HepG2 (cell line): ENCODE results near the gene SKI. TPM values are rescaled to one million over a fixed set of nuclear protein-coding genes. Genes with fewer than 3 reads are reported as not detected.

ENCODE experiments used
- CBFB ChIP-seq: sonication (generic); formaldehyde crosslinking; IDR thresholded peaks from 2 replicates; pipeline ENCODE4 v1.4.0; 2020; ENCODE audit warnings: missing genetic modification reagents
- DDIT3 ChIP-seq: sonication (generic); formaldehyde crosslinking; IDR thresholded peaks from 2 replicates; pipeline ENCODE4 v1.4.0; 2020; ENCODE audit warnings: mild to moderate bottlenecking, missing genetic modification reagents
- E2F2 ChIP-seq: sonication (generic); formaldehyde crosslinking; IDR thresholded peaks from 2 replicates; pipeline ENCODE4 v1.4.0; 2020; ENCODE audit warnings: missing genetic modification reagents, borderline replicate concordance
- ETS1 ChIP-seq: sonication (generic); formaldehyde crosslinking; IDR thresholded peaks from 2 replicates; pipeline ENCODE4 v1.4.0; 2020; ENCODE audit warnings: missing genetic modification reagents
- HMGA1 ChIP-seq: sonication (generic); formaldehyde crosslinking; conservative IDR thresholded peaks from 2 replicates; pipeline ENCODE4 v1.4.0; 2020; ENCODE audit warnings: missing genetic modification reagents
- MED1 ChIP-seq: sonication (generic); formaldehyde crosslinking; IDR thresholded peaks from 2 replicates; pipeline ENCODE4 v1.4.0; 2020; ENCODE audit warnings: missing genetic modification reagents
- NR1H2 ChIP-seq: sonication (generic); formaldehyde crosslinking; IDR thresholded peaks from 2 replicates; pipeline ENCODE4 v1.8.1; 2022; ENCODE audit warnings: low read depth, missing genetic modification reagents, borderline replicate concordance
- TEAD2 ChIP-seq: sonication (generic); formaldehyde crosslinking; IDR thresholded peaks from 2 replicates; pipeline ENCODE4 v1.9.0; 2021; ENCODE audit warnings: missing genetic modification reagents
- ZNF143 ChIP-seq: sonication (generic); formaldehyde crosslinking; IDR thresholded peaks from 2 replicates; pipeline ENCODE4 v1.4.0; 2020; ENCODE audit warnings: missing genetic modification reagents
- ZNF263 ChIP-seq: sonication (generic); formaldehyde crosslinking; IDR thresholded peaks from 2 replicates; pipeline ENCODE4 v1.4.0; 2020; ENCODE audit warnings: missing genetic modification reagents
- ZNF331 ChIP-seq: sonication (generic); formaldehyde crosslinking; IDR thresholded peaks from 2 replicates; pipeline ENCODE4 v1.4.0; 2020; ENCODE audit warnings: missing genetic modification reagents
- ZNF407 ChIP-seq: sonication (generic); formaldehyde crosslinking; IDR thresholded peaks from one replicate; pipeline ENCODE4 v1.5.1; 2020; ENCODE audit warnings: mild to moderate bottlenecking, missing genetic modification reagents; ENCODE audit errors: not compliant biosample characterization
- ZNF512B ChIP-seq: sonication (generic); formaldehyde crosslinking; IDR thresholded peaks from 2 replicates; pipeline ENCODE4 v1.5.1; 2020; ENCODE audit warnings: missing genetic modification reagents, mild to moderate bottlenecking, borderline replicate concordance
- ZNF552 ChIP-seq: sonication (generic); formaldehyde crosslinking; IDR thresholded peaks from 2 replicates; pipeline ENCODE4 v1.9.0; 2022; ENCODE audit warnings: missing genetic modification reagents, mild to moderate bottlenecking, borderline replicate concordance
- ZNF740 ChIP-seq: sonication (generic); formaldehyde crosslinking; IDR thresholded peaks from 2 replicates; pipeline ENCODE4 v1.4.0; 2020; ENCODE audit warnings: missing genetic modification reagents
- polyA plus RNA-seq, 8 experiments: library from polyadenylated mRNA; depleted of rRNA in 3 of 8; stranded (reverse) in 7 of 8; unstranded in 1 of 8; fragments of >200 nt; fragmentation: Illumina TruSeq in 4 of 8; extraction: Trizol in 4 of 8; gene quantifications; 2 replicates each; pipeline versions ENCODE4 v1.2.1 to v1.2.3, GENCODE V29; 2011 to 2016; ENCODE audit warnings: low read depth in 4 of 8, missing spikeins in 1 of 8, mixed read lengths in 1 of 8; ENCODE audit not compliant: insufficient read depth in 1 of 8
- total RNA-seq, 5 experiments: library from RNA; depleted of rRNA; stranded (reverse); fragments of >200 nt; fragmentation: Illumina TruSeq; extraction: Trizol; gene quantifications; 2 replicates each; pipeline ENCODE4 v1.2.3, GENCODE V29; 2016; ENCODE audit warnings: low read depth in 1 of 5

The SKI gene
- total and polyA plus RNA-seq, 2 of the 13 experiments (the other 11 are each of a cell fraction or from before 2014, with no cell fraction given) = 4.7 to 6.9 TPM

- TF ChIP-seq ZNF407 (CRISPR knock-in tag) = no peak
- no peak for TF ChIP-seq DDIT3
- no peak for TF ChIP-seq E2F2 (CRISPR knock-in tag)
- no peak for TF ChIP-seq ETS1
- TF ChIP-seq ZNF740 (CRISPR knock-in tag) = no peak
- no peak; the same call in 1 of the 2 replicates for TF ChIP-seq ZNF512B (CRISPR knock-in tag)
- TF ChIP-seq CBFB (CRISPR knock-in tag) = no peak
- no peak for TF ChIP-seq NR1H2
- no peak for TF ChIP-seq TEAD2 (CRISPR knock-in tag)
- TF ChIP-seq MED1 = 0 out of 2 replicates have a peak, but pooled peaks have one; percentile 28
- peak; percentile 23; the same call in 1 of the 2 replicates for TF ChIP-seq ZNF331 (CRISPR knock-in tag)
- 0 out of 2 replicates have a peak, but pooled peaks have one; percentile 31 for TF ChIP-seq ZNF552 (CRISPR knock-in tag)
- peak; percentile 53; the same call in 1 of the 2 replicates for TF ChIP-seq ZNF143
- no peak for TF ChIP-seq HMGA1
- TF ChIP-seq ZNF263 (CRISPR knock-in tag) = 0 out of 2 replicates have a peak, but pooled peaks have one; percentile 51
Observed at GRCh38 chr1:2316451-2316961, 88.4 kb downstream of the SKI start (continued).
